Fibroblast of mammary gland (primary cell): ENCODE measurements around the gene TFAP2E.

Source experiments
- DNase-seq: peaks from one replicate; pipeline ENCODE4 v3.0.0-alpha.2; 2010; ENCODE audit warnings: low read depth
- H3K4me3 ChIP-seq: 2 replicates; pipeline ENCODE4 v1.5.1; 2011; ENCODE audit warnings: low read depth, mild to moderate bottlenecking, low read length, moderate library complexity; ENCODE audit not compliant: control insufficient read depth
- TF ChIP-seq, protein P1 (sequence below): conservative IDR thresholded peaks from 2 replicates; pipeline ENCODE4 v1.5.1; 2011; ENCODE audit warnings: low read depth, low read length, inconsistent platforms; ENCODE audit not compliant: control insufficient read depth, insufficient read depth

The TFAP2E gene

DNA sequence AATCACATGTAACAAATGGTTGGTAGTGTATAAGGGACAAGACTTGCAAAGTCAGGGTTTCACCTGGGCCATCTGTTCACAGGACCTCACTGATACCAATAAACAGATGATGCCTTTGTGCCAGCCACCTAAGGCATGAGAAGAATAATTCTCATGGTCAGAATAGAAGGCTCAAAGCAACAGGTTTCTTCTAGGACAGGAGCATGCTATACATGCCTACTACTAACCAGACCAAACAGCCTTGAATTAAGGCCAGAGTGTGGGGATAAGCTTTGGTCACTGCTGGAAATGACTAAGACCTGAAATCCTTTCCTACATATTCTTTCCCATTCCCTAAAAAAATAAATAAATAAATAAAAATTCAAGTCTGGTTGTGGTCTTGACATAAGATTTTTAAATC lies 50.7 kb downstream of the TFAP2E start:
- no peak for DNase-seq

DNA sequence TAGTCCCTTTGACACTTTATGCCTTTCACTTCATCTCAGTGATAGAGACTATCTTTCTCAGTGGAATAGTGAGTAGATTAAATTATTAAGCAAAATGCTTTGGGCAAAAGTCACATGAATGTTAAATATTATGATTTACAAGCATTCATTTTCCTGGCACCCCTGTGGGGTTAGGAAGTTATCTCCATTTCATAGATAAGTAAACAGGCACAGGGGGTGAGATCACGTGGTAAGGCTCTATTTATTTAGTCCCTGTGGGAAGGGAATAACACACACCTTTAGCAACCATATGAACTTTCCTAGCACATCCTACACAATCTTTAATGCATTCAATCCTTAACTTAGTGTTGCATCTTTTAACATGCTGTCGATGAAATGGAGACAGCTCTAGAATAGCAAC lies 55.9 kb downstream of the TFAP2E start:
- TF ChIP-seq, protein P1, sequence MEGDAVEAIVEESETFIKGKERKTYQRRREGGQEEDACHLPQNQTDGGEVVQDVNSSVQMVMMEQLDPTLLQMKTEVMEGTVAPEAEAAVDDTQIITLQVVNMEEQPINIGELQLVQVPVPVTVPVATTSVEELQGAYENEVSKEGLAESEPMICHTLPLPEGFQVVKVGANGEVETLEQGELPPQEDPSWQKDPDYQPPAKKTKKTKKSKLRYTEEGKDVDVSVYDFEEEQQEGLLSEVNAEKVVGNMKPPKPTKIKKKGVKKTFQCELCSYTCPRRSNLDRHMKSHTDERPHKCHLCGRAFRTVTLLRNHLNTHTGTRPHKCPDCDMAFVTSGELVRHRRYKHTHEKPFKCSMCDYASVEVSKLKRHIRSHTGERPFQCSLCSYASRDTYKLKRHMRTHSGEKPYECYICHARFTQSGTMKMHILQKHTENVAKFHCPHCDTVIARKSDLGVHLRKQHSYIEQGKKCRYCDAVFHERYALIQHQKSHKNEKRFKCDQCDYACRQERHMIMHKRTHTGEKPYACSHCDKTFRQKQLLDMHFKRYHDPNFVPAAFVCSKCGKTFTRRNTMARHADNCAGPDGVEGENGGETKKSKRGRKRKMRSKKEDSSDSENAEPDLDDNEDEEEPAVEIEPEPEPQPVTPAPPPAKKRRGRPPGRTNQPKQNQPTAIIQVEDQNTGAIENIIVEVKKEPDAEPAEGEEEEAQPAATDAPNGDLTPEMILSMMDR, result no peak
- H3K4me3 ChIP-seq, result no peak overlapping the region
- DNase-seq, result no peak

More for the DNA sequence above, 50.7 kb downstream of the TFAP2E start:
- H3K4me3 ChIP-seq, result no peak overlapping the region
- TF ChIP-seq, protein P1, result no peak

GRCh38 chr1:35631396-35631795 lies 58.3 kb downstream of the TFAP2E start:
- TF ChIP-seq, protein P1, result no peak
- DNase-seq, result no peak
- no peak overlapping the region for H3K4me3 ChIP-seq

- no peak overlapping the region for H3K4me3 ChIP-seq
- no peak for DNase-seq
- TF ChIP-seq, protein P1, result no peak
These were observed 60.4 kb downstream of the TFAP2E start for GRCh38 chr1:35633547-35633946.

- TF ChIP-seq, protein P1, result no peak
- peak overlapping the region; percentile 30 for H3K4me3 ChIP-seq
- peak; percentile 54 for DNase-seq
These were observed 64.3 kb downstream of the TFAP2E start for GRCh38 chr1:35637401-35637809.

DNA sequence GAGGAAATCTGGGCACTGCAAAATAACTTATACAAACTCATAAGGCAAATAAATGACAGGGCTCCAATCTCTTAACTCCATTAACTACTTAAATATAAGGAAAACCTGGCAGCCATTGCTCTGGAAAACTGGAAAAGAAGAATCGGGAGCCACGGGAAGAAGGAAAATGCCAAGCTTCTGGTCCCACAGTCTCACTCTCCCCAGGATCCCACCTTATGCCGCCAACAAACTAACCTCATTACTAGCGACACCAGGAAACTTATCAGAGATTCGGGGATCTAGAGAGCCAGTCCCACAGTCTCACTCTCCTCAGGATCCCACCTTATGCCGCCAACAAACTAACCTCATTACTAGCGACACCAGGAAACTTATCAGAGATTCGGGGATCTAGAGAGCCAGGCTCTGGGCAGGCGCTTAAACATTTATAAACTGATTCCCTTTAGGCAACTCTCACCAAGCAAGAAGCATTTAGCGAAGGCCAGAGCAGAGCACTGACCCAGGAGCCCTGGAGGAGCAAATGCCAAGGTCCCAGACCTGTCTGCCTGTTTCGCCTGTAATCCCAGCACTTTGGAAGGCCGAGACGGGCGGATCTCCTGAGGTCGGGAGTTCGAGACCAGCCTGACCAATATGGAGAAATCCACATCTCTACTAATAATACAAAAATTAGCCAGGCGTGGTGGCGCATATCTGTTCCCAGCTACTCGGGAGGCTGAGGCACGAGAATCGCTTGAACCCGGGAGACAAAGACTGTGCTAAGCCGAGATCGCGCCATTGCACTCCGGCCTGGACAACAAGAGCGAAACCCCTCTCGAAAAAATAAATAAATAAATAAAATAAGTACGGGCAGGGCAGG lies 67.5 kb downstream of the TFAP2E start:
- DNase-seq, result no peak
- TF ChIP-seq, protein P1, result no peak
- H3K4me3 ChIP-seq, result peak overlapping the region; percentile 82
